Naive thymus-derived CD4-positive, alpha-beta T cell (primary cell): Measurements from ENCODE around the gene SQSTM1. TPM values are rescaled to one million over a fixed set of nuclear protein-coding genes. Genes with fewer than 3 reads are reported as not detected.
A peak's percentile ranks its signal among the peaks of the same experiment; 100 is the strongest.

Source experiments
- ATAC-seq: fragments of 150-1000 bp; cut with Tn5 transposase; 2 replicates; pipeline ENCODE4 v1.10.0; 2021; ENCODE audit warnings: mild to moderate bottlenecking, moderate library complexity
- CTCF ChIA-PET: fragments of 350-600 bp; sonication (Branson Sonifier 250); formaldehyde crosslinking; loops from one replicate; lab custom pipeline; 2021; ENCODE audit warnings: antibody characterized with exemption; lab: Charles Lee
- POLR2A ChIA-PET: fragments of 350-600 bp; sonication (Branson Sonifier 250); formaldehyde crosslinking; loops from one replicate; lab custom pipeline; 2021; ENCODE audit warnings: antibody characterized with exemption, inconsistent platforms; lab: Charles Lee
- DNase-seq, 9 donors: peaks; one replicate each; pipeline versions ENCODE4 v3.0.0 to v3.0.0-alpha.2; 2020 to 2022; ENCODE audit warnings: mixed read lengths in 1 of 9
- H3K27ac ChIP-seq: one replicate; pipeline ENCODE4 v1.7.0; 2013; ENCODE audit warnings: mild to moderate bottlenecking, low read depth, low read length, moderate library complexity
- H3K27me3 ChIP-seq, 2 donors: one replicate each; pipeline ENCODE4 v1.7.0; 2013; ENCODE audit warnings: low read length in 2 of 2, mild to moderate bottlenecking in 2 of 2, moderate library complexity in 2 of 2; ENCODE audit not compliant: control insufficient read depth in 2 of 2, insufficient read depth in 2 of 2
- H3K36me3 ChIP-seq, 3 experiments: 1 replicate in 2 of 3; 2 replicates in 1 of 3; pipeline ENCODE4 v1.7.0; 2013; ENCODE audit warnings: low read length in 3 of 3, mild to moderate bottlenecking in 3 of 3, moderate library complexity in 1 of 3; ENCODE audit not compliant: insufficient read depth in 3 of 3, control insufficient read depth in 2 of 3
- H3K4me1 ChIP-seq, 2 donors: one replicate each; pipeline ENCODE4 v1.7.0; 2013; ENCODE audit warnings: low read length in 2 of 2, mild to moderate bottlenecking in 2 of 2, moderate library complexity in 1 of 2; ENCODE audit not compliant: control insufficient read depth in 2 of 2, insufficient read depth in 2 of 2
- H3K4me3 ChIP-seq: 2 replicates; pipeline ENCODE4 v1.7.0; 2013; ENCODE audit warnings: mild to moderate bottlenecking, low read length
- H3K9me3 ChIP-seq, 3 experiments: 1 replicate in 2 of 3; 2 replicates in 1 of 3; pipeline ENCODE4 v1.7.0; 2013; ENCODE audit warnings: low read length in 3 of 3; ENCODE audit not compliant: control insufficient read depth in 2 of 3
- H3K27ac Mint-ChIP-seq, 9 donors: one replicate each; pipeline ENCODE4 v1.8.0; 2020 to 2022; ENCODE audit warnings: mixed read lengths in 9 of 9, mild to moderate bottlenecking in 8 of 9, moderate library complexity in 5 of 9, inconsistent platforms in 2 of 9
- H3K27me3 Mint-ChIP-seq, 5 donors: one replicate each; pipeline ENCODE4 v1.8.0; 2021 to 2022; ENCODE audit warnings: mixed read lengths in 5 of 5, mild to moderate bottlenecking in 1 of 5
- H3K36me3 Mint-ChIP-seq, 5 donors: one replicate each; pipeline ENCODE4 v1.8.0; 2020 to 2022; ENCODE audit warnings: mixed read lengths in 5 of 5, mild to moderate bottlenecking in 3 of 5, inconsistent platforms in 1 of 5
- H3K4me1 Mint-ChIP-seq, 7 donors: one replicate each; pipeline ENCODE4 v1.8.0; 2020 to 2022; ENCODE audit warnings: mixed read lengths in 7 of 7, mild to moderate bottlenecking in 3 of 7, inconsistent platforms in 1 of 7
- H3K4me3 Mint-ChIP-seq, 10 donors: one replicate each; pipeline ENCODE4 v1.8.0; 2020 to 2022; ENCODE audit warnings: mild to moderate bottlenecking in 10 of 10, mixed read lengths in 10 of 10, moderate library complexity in 6 of 10, inconsistent platforms in 2 of 10
- H3K9me3 Mint-ChIP-seq, 11 donors: one replicate each; pipeline ENCODE4 v1.8.0; 2020 to 2022; ENCODE audit warnings: mixed read lengths in 11 of 11, mild to moderate bottlenecking in 4 of 11, inconsistent platforms in 1 of 11, moderate library complexity in 1 of 11
- intact Hi-C, 2 donors: fragments of 100-400 bp; cut with micrococcal nuclease; formaldehyde crosslinking; loops; one replicate each; pipeline ENCODE4 v1.15.1; 2023
- polyA plus RNA-seq, 2 donors: library from polyadenylated mRNA; unstranded; fragments of 300-500 nt; fragmentation: Illumina TruSeq; gene quantifications; one replicate each; pipeline ENCODE4 v1.2.3, GENCODE V29; 2021
- total RNA-seq, 6 experiments: library from RNA in 5 of 6; stranded (reverse) in 5 of 6; gene quantifications; 1 replicate in 5 of 6; 2 replicates in 1 of 6; pipeline ENCODE4 v1.2.3 and lab custom pipeline; 2021 to 2026

Gene SQSTM1
- 100 to 1,000 TPM; 173 to 309 (median 233) TPM for total RNA-seq
- polyA plus RNA-seq: 100 to 1,000 TPM; 129 to 178 TPM
- total RNA-seq (lab: John Stamatoyannopoulos, UW): 392 reads per million, percentile 97 among the genes with 10 or more reads in this experiment

- H3K4me3 Mint-ChIP-seq: peak within 1 kb of the TSS; percentile 88 to 98 (median 95)
- POLR2A ChIA-PET: interaction anchor here (0.7 to 10.0 kb wide), 18 partner anchors 9 to 261 kb away, joined by 3 to 136 read pairs (median 4); partner anchors contain the start of genes HNRNPH1, MGAT4B and MRNIP
- peaks cover 0 to 2% (median 0%) of the 10 kb centered on the region in 5 donors for H3K27me3 Mint-ChIP-seq
- intact Hi-C loops: loop anchor here (1.0 to 10.0 kb wide), 13 partner anchors 9 to 1402 kb away; partner anchors contain the start of genes HNRNPH1 (in 2 of the 2), MAML1 (in 2 of the 2), MRNIP (in 2 of the 2) and TBC1D9B (in 2 of the 2)
- H3K27ac Mint-ChIP-seq: peak within 1 kb of the TSS; percentile 79 to 97 (median 94)
- DNase-seq: peak; percentile 66 to 91 (median 81)
- Histone ChIP-seq H3K9me3 (no peaks in the 10 kb centered on the region), H3K36me3 (peaks cover 7 to 33% (median 11%) of the 10 kb centered on the region in 3 experiments), H3K27me3 (no peaks in the 10 kb centered on the region), H3K27ac (peak within 1 kb of the TSS; percentile 96), H3K4me1 (peaks cover 31 to 36% of the 10 kb centered on the region in 2 donors), H3K4me3 (peak within 1 kb of the TSS; percentile 87)
- peaks cover 30 to 64% (median 46%) of the 10 kb centered on the region in 7 donors for H3K4me1 Mint-ChIP-seq
- peaks cover 3 to 14% (median 6%) of the 10 kb centered on the region in 5 donors for H3K36me3 Mint-ChIP-seq
- CTCF ChIA-PET: interaction anchor here (0.5 to 2.6 kb wide), 2 partner anchors 18 to 650 kb away, joined by 3 to 8 read pairs; no protein-coding TSS in a partner anchor
- peaks cover 0 to 3% (median 0%) of the 10 kb centered on the region in 11 donors for H3K9me3 Mint-ChIP-seq
- ATAC-seq: peak; percentile 70
Measured at GRCh38 chr5:179820483-179821297, at the start of gene SQSTM1. TSS of gene SQSTM1 (plus strand) at chr5:179820905. CDS start at chr5:179820937, 32 bp downstream.

DNA sequence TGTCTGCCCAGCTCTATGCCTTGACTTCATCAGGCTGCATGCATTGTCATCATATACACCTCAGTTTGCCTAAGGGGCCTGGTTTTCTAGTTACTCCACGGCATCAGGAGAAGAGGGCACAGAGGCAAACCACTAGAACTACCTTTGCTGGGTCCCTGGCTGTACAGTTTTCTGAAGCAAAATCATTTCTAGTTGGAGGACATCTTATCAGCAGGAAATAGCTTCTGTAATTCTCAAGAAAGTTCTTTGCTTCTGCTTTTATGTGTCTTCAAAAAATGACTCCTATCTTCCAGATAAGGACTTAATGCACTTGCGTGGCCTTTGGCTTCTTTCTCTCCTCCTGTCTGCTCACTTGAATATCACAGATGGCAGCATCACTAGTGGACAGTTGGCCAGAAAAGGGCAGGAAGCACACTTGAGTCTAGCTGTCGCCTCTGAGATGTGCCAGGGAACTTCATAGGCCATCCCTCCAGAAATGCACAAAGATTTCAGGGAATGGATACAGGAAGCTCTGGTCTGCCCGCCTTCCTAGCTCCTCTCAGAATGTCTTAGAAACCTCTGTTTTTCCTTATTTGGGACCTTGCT, 49.3 kb upstream of the SQSTM1 start:
- Mint-ChIP-seq H3K27ac (no peak overlapping the region), H3K9me3 (peaks cover 0 to 3% (median 0%) of the 10 kb centered on the region in 11 donors), H3K36me3 (peaks cover 5 to 47% (median 9%) of the 10 kb centered on the region in 5 donors), H3K4me1 (peaks cover 1 to 15% (median 9%) of the 10 kb centered on the region in 7 donors), H3K4me3 (no peak overlapping the region), H3K27me3 (no peaks in the 10 kb centered on the region)
- peaks cover 14 to 96% (median 23%) of the 10 kb centered on the region in 3 experiments for H3K36me3 ChIP-seq
- intact Hi-C loops: no loop called here
- no peaks in the 10 kb centered on the region for H3K27me3 ChIP-seq
- H3K27ac ChIP-seq: no peak overlapping the region
- DNase-seq: no peak
- H3K4me1 ChIP-seq: no peaks in the 10 kb centered on the region
- no peaks in the 10 kb centered on the region for H3K9me3 ChIP-seq
- H3K4me3 ChIP-seq: no peak overlapping the region
- ChIA-PET CTCF (interaction anchor here (0.8 kb wide), 1 partner anchor 30 kb away, joined by 4 read pairs; no protein-coding TSS in a partner anchor), POLR2A (interaction anchor here (0.6 kb wide), 1 partner anchor 9 kb away, joined by 3 read pairs; no protein-coding TSS in a partner anchor)
- ATAC-seq: no peak

GRCh38 chr5:179772351-179772750, 48.4 kb upstream of the SQSTM1 start:
- ChIA-PET CTCF (no interaction called here), POLR2A (no interaction called here)
- H3K27ac Mint-ChIP-seq: peak overlapping the region in 1 of 9 donors; percentile 22
- no peaks in the 10 kb centered on the region for H3K27me3 ChIP-seq
- H3K4me3 Mint-ChIP-seq: no peak overlapping the region
- H3K4me3 ChIP-seq: no peak overlapping the region
- H3K9me3 Mint-ChIP-seq: peaks cover 0 to 3% (median 0%) of the 10 kb centered on the region in 11 donors
- H3K27me3 Mint-ChIP-seq: no peaks in the 10 kb centered on the region
- peaks cover 5 to 46% (median 9%) of the 10 kb centered on the region in 5 donors for H3K36me3 Mint-ChIP-seq
- peaks cover 13 to 94% (median 23%) of the 10 kb centered on the region in 3 experiments for H3K36me3 ChIP-seq
- no peaks in the 10 kb centered on the region for H3K4me1 ChIP-seq
- no peaks in the 10 kb centered on the region for H3K9me3 ChIP-seq
- DNase-seq (no peak), ATAC-seq (peak; percentile 69)
- no peak overlapping the region for H3K27ac ChIP-seq
- peaks cover 0 to 8% (median 6%) of the 10 kb centered on the region in 7 donors for H3K4me1 Mint-ChIP-seq
- intact Hi-C loops: no loop called here

DNA sequence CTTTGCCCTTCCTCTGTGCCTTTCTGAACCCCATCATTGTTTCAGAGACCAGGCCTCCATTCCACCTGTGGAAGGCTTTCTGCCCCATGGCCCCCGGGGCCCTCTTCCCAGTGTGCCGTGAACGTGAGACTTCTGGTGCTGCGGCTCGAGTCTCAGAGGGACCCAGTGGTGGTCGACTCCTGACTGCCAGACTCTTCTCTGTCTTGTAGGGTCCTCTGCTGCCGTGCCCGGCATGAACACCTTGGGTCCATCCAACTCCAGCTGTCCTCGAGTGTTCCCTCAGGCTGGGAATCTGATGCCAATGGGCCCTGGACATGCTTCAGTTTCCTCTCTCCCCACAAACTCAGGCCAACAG, 47.0 kb upstream of the SQSTM1 start:
- H3K27ac Mint-ChIP-seq: no peak overlapping the region
- CTCF ChIA-PET: no interaction called here

GRCh38 chr5:179774442-179774841, 46.3 kb upstream of the SQSTM1 start:
- no peak overlapping the region for H3K4me3 ChIP-seq
- Mint-ChIP-seq H3K36me3 (peaks cover 5 to 57% (median 9%) of the 10 kb centered on the region in 5 donors), H3K4me1 (peaks cover 0 to 12% (median 0%) of the 10 kb centered on the region in 7 donors), H3K27me3 (no peaks in the 10 kb centered on the region), H3K27ac (no peak overlapping the region), H3K4me3 (no peak overlapping the region), H3K9me3 (peaks cover 0 to 3% (median 0%) of the 10 kb centered on the region in 11 donors)
- ChIA-PET POLR2A (no interaction called here), CTCF (no interaction called here)
- no peak for ATAC-seq
- H3K4me1 ChIP-seq: no peaks in the 10 kb centered on the region
- H3K9me3 ChIP-seq: no peaks in the 10 kb centered on the region
- peaks cover 13 to 93% (median 29%) of the 10 kb centered on the region in 3 experiments for H3K36me3 ChIP-seq
- intact Hi-C loops: no loop called here
- no peaks in the 10 kb centered on the region for H3K27me3 ChIP-seq
- no peak for DNase-seq
- no peak overlapping the region for H3K27ac ChIP-seq

More for the DNA sequence above, 47.0 kb upstream of the SQSTM1 start:
- Mint-ChIP-seq H3K27me3 (no peaks in the 10 kb centered on the region), H3K4me3 (no peak overlapping the region), H3K9me3 (peaks cover 0 to 3% (median 0%) of the 10 kb centered on the region in 11 donors), H3K4me1 (peaks cover 0 to 11% (median 1%) of the 10 kb centered on the region in 7 donors), H3K36me3 (peaks cover 5 to 59% (median 12%) of the 10 kb centered on the region in 5 donors)
- DNase-seq: no peak
- no peak for ATAC-seq
- Histone ChIP-seq H3K9me3 (no peaks in the 10 kb centered on the region), H3K4me3 (no peak overlapping the region), H3K36me3 (peaks cover 13 to 94% (median 29%) of the 10 kb centered on the region in 3 experiments), H3K27ac (no peak overlapping the region), H3K27me3 (no peaks in the 10 kb centered on the region), H3K4me1 (no peaks in the 10 kb centered on the region)
- intact Hi-C loops: no loop called here
- POLR2A ChIA-PET: interaction anchor here (0.6 kb wide), 1 partner anchor 134 kb away, joined by 3 read pairs; no protein-coding TSS in a partner anchor

- Histone ChIP-seq H3K36me3 (peaks cover 13 to 80% (median 21%) of the 10 kb centered on the region in 3 experiments), H3K4me3 (no peak overlapping the region), H3K27me3 (no peaks in the 10 kb centered on the region), H3K4me1 (no peaks in the 10 kb centered on the region), H3K9me3 (no peaks in the 10 kb centered on the region), H3K27ac (no peak overlapping the region)
- Mint-ChIP-seq H3K4me1 (peaks cover 0 to 13% (median 0%) of the 10 kb centered on the region in 7 donors), H3K9me3 (peaks cover 0 to 3% (median 0%) of the 10 kb centered on the region in 11 donors), H3K4me3 (no peak overlapping the region), H3K27me3 (no peaks in the 10 kb centered on the region), H3K36me3 (peaks cover 6 to 56% (median 11%) of the 10 kb centered on the region in 5 donors), H3K27ac (no peak overlapping the region)
- no peak for ATAC-seq
- POLR2A ChIA-PET: no interaction called here
- intact Hi-C loops: no loop called here
- no peak for DNase-seq
- CTCF ChIA-PET: no interaction called here
Measured at GRCh38 chr5:179776411-179776938, 44.2 kb upstream of the SQSTM1 start.
